ENCODE results near the gene KIF13A.
"Not testable (repeated sequence)": the region's sequence is repeated elsewhere in the genome, so short reads cannot be mapped to it uniquely, and the experiment has no call there.

KIF13A gene

GRCh38 chr6:17813542-17813941 is 173.9 kb downstream of the KIF13A start:
- no peak for DNase-seq (ENCODE audit: low read depth in 1 of 2, low spot score in 1 of 2)
- Histone ChIP-seq H3K27ac (replicated peaks) (no peak overlapping the region), H3K27me3 (ENCODE audit: insufficient read depth, poor library complexity, severe bottlenecking) (no peaks in the 10 kb centered on the region), H3K4me3 (replicated peaks; ENCODE audit: insufficient read depth, low read length) (no peak overlapping the region)
- TF ChIP-seq CTCF (IDR thresholded peaks at IDR 0.05; ENCODE audit: insufficient read depth, low read length), result no peak
- TF ChIP-seq POLR2AphosphoS5 (IDR thresholded peaks at IDR 0.05; ENCODE audit: low read depth), result no peak
- no peak for TF ChIP-seq GABPA (IDR thresholded peaks at IDR 0.05; ENCODE audit: low read depth)

- no peak for TF ChIP-seq POLR2AphosphoS5 (IDR thresholded peaks at IDR 0.05; ENCODE audit: low read depth)
- no peak for TF ChIP-seq REST (IDR thresholded peaks at IDR 0.05; ENCODE audit: insufficient replicate concordance, low read depth)
- TF ChIP-seq CTCF (IDR thresholded peaks at IDR 0.05; ENCODE audit: insufficient read depth, low read length), result no peak
- TF ChIP-seq GABPA (IDR thresholded peaks at IDR 0.05; ENCODE audit: low read depth), result no peak
- H3K27me3 ChIP-seq (ENCODE audit: insufficient read depth, poor library complexity, severe bottlenecking), result no peaks in the 10 kb centered on the region
- no peak for DNase-seq (ENCODE audit: low read depth in 1 of 2, low spot score in 1 of 2)
- H3K27ac ChIP-seq (replicated peaks), result no peak overlapping the region
- H3K4me3 ChIP-seq (replicated peaks; ENCODE audit: insufficient read depth, low read length), result no peak overlapping the region
Observed at GRCh38 chr6:17812311-17812710, 175.1 kb downstream of the KIF13A start.

GRCh38 chr6:17808609-17809008 is 178.8 kb downstream of the KIF13A start:
- H3K27ac ChIP-seq (replicated peaks), result no peak overlapping the region
- TF ChIP-seq REST (IDR thresholded peaks at IDR 0.05; ENCODE audit: insufficient replicate concordance, low read depth), result no peak
- TF ChIP-seq CTCF (IDR thresholded peaks at IDR 0.05; ENCODE audit: insufficient read depth, low read length), result no peak

GRCh38 chr6:17807431-17807830 is 180.0 kb downstream of the KIF13A start:
- peak in 1 of 2 experiments; percentile 36 for DNase-seq (ENCODE audit: low read depth in 1 of 2, low spot score in 1 of 2)
- H3K27ac ChIP-seq (replicated peaks); H3K27me3 ChIP-seq (ENCODE audit: insufficient read depth, poor library complexity, severe bottlenecking); H3K4me3 ChIP-seq (replicated peaks; ENCODE audit: insufficient read depth, low read length): not testable (repeated sequence)

More at GRCh38 chr6:17808609-17809008, 178.8 kb downstream of the KIF13A start:
- DNase-seq (ENCODE audit: low read depth in 1 of 2, low spot score in 1 of 2), result no peak
- Histone ChIP-seq H3K4me3 (replicated peaks; ENCODE audit: insufficient read depth, low read length) (no peak overlapping the region), H3K27me3 (ENCODE audit: insufficient read depth, poor library complexity, severe bottlenecking) (no peaks in the 10 kb centered on the region)

GRCh38 chr6:17803409-17803808 is 184.0 kb downstream of the KIF13A start:
- DNase-seq (ENCODE audit: low read depth in 1 of 2, low spot score in 1 of 2), result no peak
- no peak for TF ChIP-seq GABPA (IDR thresholded peaks at IDR 0.05; ENCODE audit: low read depth)
- no peak for TF ChIP-seq REST (IDR thresholded peaks at IDR 0.05; ENCODE audit: insufficient replicate concordance, low read depth)
- no peak for TF ChIP-seq CTCF (IDR thresholded peaks at IDR 0.05; ENCODE audit: insufficient read depth, low read length)
- no peak for TF ChIP-seq POLR2AphosphoS5 (IDR thresholded peaks at IDR 0.05; ENCODE audit: low read depth)
- TF ChIP-seq SPI1 (IDR thresholded peaks at IDR 0.05; ENCODE audit: borderline replicate concordance, low read depth), result no peak
- Histone ChIP-seq H3K4me3 (replicated peaks; ENCODE audit: insufficient read depth, low read length) (no peak overlapping the region), H3K27ac (replicated peaks) (no peak overlapping the region), H3K27me3 (ENCODE audit: insufficient read depth, poor library complexity, severe bottlenecking) (no peaks in the 10 kb centered on the region)

Data from HL-60 (cell line).